ENCODE data around the gene LRRC8D.
"Not testable (repeated sequence)": the region's sequence is repeated elsewhere in the genome, so short reads cannot be mapped to it uniquely, and the experiment has no call there.

The LRRC8D gene

GRCh38 chr1:89918127-89918793, 97.4 kb downstream of the LRRC8D start:
- DNase-seq, result no peak

DNA sequence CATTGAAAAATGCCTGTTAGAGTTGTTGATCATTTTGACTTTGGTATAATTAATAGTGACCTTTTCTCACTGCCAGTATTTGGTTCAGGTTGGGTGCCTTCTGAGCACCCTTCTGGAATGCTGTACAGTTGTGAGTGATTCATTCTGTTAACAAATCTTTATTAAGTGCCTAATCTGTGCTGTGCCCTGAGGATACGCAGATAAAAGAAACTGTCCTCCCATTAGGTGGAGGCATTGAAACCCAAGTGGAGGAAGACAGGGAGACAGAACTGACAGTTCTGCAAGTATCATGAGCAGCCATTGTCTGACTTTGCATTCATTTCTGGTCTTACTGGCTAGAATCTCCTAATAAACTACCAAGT, 97.9 kb downstream of the LRRC8D start:
- DNase-seq, result no peak

GRCh38 chr1:89919174-89919573, 98.3 kb downstream of the LRRC8D start:
- DNase-seq, result no peak

DNA sequence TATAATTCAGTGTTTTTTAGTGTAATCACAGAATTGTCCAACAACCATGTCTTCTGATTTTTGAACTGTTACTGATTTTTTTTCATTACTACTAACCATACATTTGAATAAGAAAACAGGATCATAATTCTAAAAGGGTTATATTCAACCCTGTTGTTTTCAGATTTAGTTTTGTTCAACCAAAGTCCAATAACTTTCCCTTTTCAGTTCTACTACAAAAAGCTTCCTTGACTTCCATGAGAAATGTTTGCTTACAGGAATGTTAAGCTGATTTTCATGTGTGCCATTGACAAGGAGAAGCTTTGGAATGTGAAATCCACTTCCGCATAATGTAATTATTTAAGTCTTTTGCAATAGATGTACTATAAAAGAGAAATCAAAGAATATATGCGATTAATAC, 102.1 kb downstream of the LRRC8D start:
- no peak for DNase-seq

DNA sequence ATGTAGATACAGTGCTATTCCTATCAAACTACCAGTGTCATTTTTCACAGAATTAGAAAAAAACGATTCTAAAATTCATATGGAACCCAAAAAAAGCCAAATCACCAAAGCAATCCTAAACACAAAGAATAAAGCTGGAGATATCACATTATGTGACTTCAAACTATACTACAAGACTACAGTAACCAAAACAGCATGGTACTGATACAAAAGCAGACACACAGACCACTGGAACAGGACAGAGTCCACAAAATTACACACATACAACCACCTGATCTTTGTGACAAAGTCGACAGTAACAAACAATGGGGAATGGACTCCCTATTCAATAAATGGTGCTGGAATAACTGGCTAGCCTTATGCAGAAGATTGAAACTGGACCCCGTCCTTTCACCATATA, 102.7 kb downstream of the LRRC8D start:
- DNase-seq, result no peak

- DNase-seq, result not testable (repeated sequence)
Observed at GRCh38 chr1:89924075-89924474, 103.2 kb downstream of the LRRC8D start.

- DNase-seq, result no peak
Observed at GRCh38 chr1:89927049-89927448, 106.2 kb downstream of the LRRC8D start.

GRCh38 chr1:89927478-89927877, 106.6 kb downstream of the LRRC8D start:
- DNase-seq, result no peak

DNA sequence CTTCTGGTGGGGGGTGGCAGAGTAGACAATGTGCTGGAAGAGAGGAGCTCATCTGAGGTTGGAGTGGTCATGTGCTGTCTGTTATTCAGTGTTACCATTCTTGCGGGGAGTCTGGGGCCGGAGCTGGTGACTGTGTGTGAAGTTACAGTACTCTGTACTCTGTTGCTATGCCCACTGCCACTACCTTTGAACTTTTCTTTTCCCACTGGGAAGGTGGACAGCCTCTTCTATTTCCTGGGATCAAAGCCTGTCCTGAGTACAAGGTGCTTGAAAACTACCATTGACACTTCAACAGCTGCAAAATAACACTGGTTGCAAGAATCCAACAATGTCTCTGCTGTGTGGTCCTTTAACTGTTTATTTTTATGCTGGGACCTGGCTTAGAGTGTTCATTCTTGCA, 107.7 kb downstream of the LRRC8D start:
- no peak for DNase-seq

DNA sequence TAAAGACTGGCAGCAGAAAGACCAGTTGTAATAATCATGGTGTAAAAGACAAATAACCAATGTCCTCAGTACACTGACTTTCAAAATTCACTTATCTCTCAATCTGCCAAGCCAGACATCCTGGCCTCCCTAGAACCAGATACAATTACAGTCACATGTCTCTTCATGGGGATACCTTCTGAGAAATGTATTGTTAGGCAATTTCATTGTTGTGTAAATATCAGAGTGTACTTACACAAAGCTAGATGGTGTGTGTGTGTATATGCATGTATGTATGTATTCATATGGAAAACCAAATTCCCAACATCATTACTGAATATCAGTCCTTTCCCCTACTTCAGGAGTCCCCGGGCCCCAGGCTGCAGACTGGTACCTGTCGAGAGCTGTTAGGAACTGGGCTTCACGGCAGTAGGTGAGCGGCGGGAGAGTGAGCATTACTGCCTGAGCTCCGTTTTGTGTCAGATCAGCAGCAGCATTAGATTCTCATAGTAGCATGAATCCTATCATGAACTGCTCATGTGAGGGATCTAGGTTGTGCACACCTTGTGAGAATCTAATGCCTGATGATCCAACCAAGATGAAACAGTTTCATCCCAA, 108.7 kb downstream of the LRRC8D start:
- no peak for DNase-seq

DNA sequence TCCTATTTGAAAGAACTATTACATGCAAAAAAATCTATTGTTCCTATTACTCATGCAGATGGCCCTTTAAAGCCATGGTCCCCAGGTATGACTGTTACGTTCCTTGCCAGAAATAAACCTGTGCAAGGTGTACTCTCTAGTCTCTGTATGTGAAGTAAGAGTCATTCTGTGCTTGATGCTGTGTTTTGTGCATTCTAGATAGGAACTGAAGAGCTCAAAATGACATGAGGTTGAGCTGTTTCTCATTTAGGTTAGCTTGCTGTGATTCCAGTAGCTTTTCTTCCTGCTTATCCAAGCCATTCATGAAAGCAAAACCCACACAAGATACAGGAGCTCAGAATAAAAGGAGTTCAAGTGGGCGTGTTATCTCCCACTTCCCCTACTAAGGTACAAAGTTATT, 109.7 kb downstream of the LRRC8D start:
- DNase-seq, result no peak

- DNase-seq, result no peak
Observed at GRCh38 chr1:89931964-89932363, 111.1 kb downstream of the LRRC8D start.

GRCh38 chr1:89932598-89933364, 111.9 kb downstream of the LRRC8D start:
- DNase-seq, result no peak

GRCh38 chr1:89934461-89934860, 113.6 kb downstream of the LRRC8D start:
- DNase-seq, result no peak

- DNase-seq, result no peak
Observed at GRCh38 chr1:89935235-89935634, 114.4 kb downstream of the LRRC8D start.

DNA sequence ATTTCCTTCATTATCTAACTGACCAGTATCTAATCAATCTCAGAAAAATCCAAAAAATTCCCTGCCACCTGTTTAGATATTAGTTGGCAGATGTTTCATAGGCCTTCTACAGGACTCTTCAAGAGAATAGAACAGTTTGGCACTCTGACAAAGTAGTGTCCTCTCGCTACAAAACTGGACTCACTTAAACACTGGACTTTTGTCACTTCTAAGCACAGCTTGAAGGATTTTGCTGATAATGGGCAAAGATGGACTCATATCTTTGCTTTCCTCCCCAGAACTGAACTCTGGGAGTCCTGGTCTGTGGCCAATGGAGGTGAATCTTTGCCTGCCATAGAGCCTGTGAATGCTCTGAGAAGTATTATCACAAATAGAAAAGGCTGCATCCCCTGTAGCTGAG, 115.9 kb downstream of the LRRC8D start:
- no peak for DNase-seq

DNA sequence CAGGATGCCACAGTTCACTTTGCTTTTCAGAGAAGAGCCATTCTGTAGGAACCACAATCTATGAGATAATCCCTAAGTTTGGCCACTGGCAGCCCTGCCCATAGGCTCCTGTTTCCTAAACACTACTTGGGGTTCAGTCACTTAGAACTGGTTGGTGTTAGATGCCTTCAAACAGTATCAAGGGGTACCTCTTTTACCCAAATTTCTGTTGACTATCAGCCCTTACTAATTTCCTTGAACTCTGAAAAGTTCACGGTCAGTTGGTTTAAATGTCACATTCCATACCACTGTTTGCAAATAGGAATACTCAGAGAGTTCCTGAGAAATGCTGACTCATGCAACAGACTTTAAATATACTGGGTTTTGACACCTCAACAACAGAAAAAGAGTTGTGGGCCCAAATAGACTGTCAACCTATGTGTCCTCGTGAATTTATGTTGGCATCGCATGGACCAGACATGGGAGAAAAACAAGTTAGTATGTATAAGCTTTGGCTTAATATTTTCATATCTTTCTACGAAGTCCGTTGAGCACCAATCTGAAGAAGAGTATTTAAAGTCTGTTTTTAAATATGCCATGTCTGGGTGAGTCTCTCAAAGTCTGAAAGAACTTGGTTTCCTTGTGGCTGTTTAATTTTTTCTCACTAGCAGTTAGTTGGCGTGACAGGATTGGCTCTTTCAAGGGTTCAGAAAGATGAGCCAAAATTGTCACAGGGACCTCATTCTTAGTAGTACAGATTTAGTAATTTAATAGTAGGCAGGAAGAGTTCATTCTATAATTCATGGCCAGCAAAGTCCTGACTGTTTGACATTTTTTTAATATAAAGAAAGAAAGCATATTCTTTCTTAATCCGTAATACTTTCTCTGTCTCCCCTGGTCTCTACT, 117.6 kb downstream of the LRRC8D start:
- no peak for DNase-seq

- DNase-seq, result no peak
Observed at GRCh38 chr1:89939059-89939570, 118.3 kb downstream of the LRRC8D start.

- no peak for DNase-seq
Observed at GRCh38 chr1:89939693-89940438, 119.0 kb downstream of the LRRC8D start.

- DNase-seq, result no peak
Observed at GRCh38 chr1:89941110-89941766, 120.4 kb downstream of the LRRC8D start.

- no peak for DNase-seq
Observed at GRCh38 chr1:89942014-89942413, 121.2 kb downstream of the LRRC8D start.
